22Rv1 (cell line): ENCODE measurements around the gene HOXD13.

ENCODE experiments used
- H3K27ac ChIP-seq: fragments of 450-650 bp; 2 replicates; pipeline ENCODE4 v1.5.1; 2017
- ZFX ChIP-seq: fragments of 450-650 bp; IDR thresholded peaks from 2 replicates; pipeline ENCODE4 v1.6.1; 2017; ENCODE audit warnings: antibody characterized with exemption, borderline replicate concordance
- TF ChIP-seq, protein P1 (sequence below): fragments of 450-650 bp; IDR thresholded peaks from 2 replicates; pipeline ENCODE4 v1.5.1; 2017; ENCODE audit warnings: mild to moderate bottlenecking

Gene HOXD13

DNA sequence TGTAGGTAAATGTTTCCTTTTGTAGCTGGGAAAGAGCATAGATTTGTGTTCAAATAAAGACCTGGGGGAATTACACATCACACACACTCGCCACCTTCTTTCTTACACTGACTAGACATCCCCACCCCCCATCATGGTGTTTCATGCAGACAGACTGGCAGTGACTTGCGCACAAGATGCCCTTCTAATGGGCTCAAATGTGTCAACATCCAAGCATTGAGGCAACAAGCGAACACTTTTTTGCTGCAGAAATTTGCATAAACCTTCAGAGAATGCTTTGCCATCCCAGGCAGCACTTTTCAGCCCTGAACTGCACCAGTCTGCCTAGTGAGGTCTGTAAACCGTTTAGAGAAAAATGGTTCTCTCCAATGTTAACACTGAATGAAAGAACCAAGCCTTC lies 41.5 kb downstream of the HOXD13 start:
- TF ChIP-seq, protein P1, sequence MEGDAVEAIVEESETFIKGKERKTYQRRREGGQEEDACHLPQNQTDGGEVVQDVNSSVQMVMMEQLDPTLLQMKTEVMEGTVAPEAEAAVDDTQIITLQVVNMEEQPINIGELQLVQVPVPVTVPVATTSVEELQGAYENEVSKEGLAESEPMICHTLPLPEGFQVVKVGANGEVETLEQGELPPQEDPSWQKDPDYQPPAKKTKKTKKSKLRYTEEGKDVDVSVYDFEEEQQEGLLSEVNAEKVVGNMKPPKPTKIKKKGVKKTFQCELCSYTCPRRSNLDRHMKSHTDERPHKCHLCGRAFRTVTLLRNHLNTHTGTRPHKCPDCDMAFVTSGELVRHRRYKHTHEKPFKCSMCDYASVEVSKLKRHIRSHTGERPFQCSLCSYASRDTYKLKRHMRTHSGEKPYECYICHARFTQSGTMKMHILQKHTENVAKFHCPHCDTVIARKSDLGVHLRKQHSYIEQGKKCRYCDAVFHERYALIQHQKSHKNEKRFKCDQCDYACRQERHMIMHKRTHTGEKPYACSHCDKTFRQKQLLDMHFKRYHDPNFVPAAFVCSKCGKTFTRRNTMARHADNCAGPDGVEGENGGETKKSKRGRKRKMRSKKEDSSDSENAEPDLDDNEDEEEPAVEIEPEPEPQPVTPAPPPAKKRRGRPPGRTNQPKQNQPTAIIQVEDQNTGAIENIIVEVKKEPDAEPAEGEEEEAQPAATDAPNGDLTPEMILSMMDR, result no peak
- no peak for TF ChIP-seq ZFX
- no peak overlapping the region for H3K27ac ChIP-seq

DNA sequence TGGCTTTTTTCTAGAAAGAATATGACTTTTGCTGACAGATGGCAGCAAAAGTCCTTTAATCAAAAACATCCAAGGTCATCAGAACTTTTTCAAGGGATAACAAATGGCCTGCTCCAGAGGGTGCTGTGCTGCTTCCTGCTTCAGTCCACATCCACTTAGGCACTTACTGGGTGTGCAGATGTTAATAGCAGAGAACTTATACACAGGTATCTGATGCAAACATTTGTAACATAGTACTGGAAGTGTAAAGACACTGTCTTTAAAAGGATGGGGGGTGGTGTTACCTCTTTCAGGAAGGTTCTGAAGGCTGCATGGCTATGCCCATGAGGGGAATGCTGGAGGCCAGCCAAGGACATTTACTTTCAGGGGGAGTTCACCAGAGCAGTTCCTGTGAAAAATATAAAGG lies 42.5 kb downstream of the HOXD13 start:
- no peak overlapping the region for H3K27ac ChIP-seq
- TF ChIP-seq ZFX, result no peak
- TF ChIP-seq, protein P1, result no peak

DNA sequence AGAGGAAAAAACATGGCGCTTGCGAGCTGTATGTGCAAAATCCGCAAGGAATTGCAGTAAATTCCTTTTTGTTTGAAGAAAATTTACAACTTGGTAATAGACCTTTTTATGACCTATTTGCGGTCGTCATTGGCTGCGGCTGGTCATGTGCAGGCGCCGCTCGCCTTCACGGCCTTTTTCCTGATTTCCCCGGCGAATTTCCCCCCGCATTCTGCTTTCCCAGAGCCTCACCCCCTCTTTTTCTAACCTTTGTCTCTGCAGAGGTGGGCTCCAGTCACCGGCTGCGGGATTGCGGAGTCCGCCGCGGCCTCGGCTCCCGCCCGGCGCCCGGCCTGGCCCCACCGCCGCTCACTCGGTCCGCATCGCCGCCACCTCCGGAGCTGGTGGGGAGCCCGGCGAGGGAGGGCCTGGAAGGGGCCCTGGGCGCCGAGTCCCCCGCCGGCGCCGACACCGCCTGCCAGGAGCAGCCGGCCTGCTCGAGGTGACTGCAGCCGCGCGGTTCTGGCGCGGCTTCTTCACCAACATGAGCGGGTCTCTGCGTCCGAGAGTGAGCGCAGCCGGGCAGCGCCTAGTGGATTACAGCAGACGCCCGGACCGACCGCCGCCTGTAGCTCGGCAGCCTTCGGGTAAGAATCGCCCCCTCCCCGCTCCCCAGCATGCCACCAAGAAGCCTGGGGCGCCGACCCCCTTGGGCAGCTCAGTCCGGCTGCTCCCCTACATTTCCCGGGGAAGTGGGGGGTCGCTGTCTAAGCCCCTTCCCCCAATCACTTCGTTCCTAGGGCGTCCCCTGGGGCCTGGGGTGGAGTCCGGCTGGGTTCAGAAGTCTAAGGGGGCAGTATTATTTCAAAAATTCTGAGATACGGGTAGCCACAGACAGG lies 44.1 kb downstream of the HOXD13 start:
- TF ChIP-seq, protein P1, result no peak
- TF ChIP-seq ZFX, result no peak
- H3K27ac ChIP-seq, result no peak overlapping the region

- H3K27ac ChIP-seq, result no peak overlapping the region
- no peak for TF ChIP-seq ZFX
- TF ChIP-seq, protein P1, result no peak
These were observed 44.7 kb downstream of the HOXD13 start for GRCh38 chr2:176137252-176137580.

GRCh38 chr2:176137906-176138305 lies 45.4 kb downstream of the HOXD13 start:
- H3K27ac ChIP-seq, result no peak overlapping the region
- no peak for TF ChIP-seq ZFX
- TF ChIP-seq, protein P1, result no peak

- TF ChIP-seq, protein P1, result no peak
- no peak for TF ChIP-seq ZFX
- no peak overlapping the region for H3K27ac ChIP-seq
These were observed 46.0 kb downstream of the HOXD13 start for GRCh38 chr2:176138526-176138922.

- no peak overlapping the region for H3K27ac ChIP-seq
These were observed 46.6 kb downstream of the HOXD13 start for GRCh38 chr2:176138923-176139660.

More at GRCh38 chr2:176138923-176139660, 46.6 kb downstream of the HOXD13 start:
- TF ChIP-seq ZFX, result no peak
- TF ChIP-seq, protein P1, result no peak
